HFF-Myc (cell line): Measurements from ENCODE around the gene NUP205.
A peak's percentile ranks its signal among the peaks of the same experiment; 100 is the strongest.

Experiments used
- DNase-seq: peaks from one replicate; pipeline ENCODE4 v3.0.0-alpha.2; 2011; ENCODE audit warnings: low read depth; ENCODE audit errors: extremely low read depth
- H3K4me3 ChIP-seq: replicated peaks from 2 replicates; pipeline ENCODE4 v1.5.1; 2011; ENCODE audit warnings: low read depth, mild to moderate bottlenecking, control low read depth, low read length
- CTCF ChIP-seq: IDR thresholded peaks from 2 replicates; pipeline ENCODE4 v1.5.1; 2012; ENCODE audit warnings: mild to moderate bottlenecking, low read depth, low read length, control low read depth; ENCODE audit errors: missing control alignments

The NUP205 gene

GRCh38 chr7:135650831-135651573 lies 93.3 kb downstream of the NUP205 start:
- TF ChIP-seq CTCF = no peak
- no peak overlapping the region for H3K4me3 ChIP-seq
- DNase-seq = no peak

DNA sequence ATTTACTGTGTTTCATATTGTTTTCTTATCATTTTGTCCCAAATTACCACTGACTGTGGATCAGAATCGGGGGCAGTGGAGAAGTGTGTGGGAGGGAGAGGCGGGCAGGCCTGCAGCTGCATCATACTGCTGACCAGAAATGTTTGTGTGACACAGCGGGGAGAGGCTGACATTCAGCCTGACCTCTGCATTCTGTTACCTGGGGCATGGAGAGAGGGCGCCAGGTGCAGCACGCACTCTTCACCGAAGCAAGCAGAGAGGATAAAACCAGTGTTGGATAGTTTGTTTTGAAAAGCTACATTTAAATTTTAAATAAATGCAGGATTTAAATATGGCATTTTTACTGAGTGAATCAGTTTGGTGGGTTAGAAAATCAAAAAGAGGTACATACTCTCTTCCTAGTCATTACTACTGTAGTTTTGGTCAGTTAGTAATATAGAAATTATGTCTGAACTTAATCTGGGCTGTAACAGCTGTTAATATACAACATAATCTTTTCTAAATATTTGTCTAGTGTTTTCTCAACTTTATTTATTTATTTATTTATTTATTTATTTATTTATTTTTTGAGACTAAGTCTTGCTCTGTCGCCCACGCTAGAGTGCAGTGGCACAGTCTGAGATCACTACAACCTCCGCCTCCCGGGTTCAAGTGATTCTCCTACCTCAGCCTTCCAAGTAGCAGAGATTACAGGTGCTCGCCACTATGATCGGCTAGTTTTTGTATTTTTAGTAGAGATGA lies 95.8 kb downstream of the NUP205 start:
- no peak for DNase-seq
- TF ChIP-seq CTCF = no peak
- H3K4me3 ChIP-seq = no peak overlapping the region

- no peak overlapping the region for H3K4me3 ChIP-seq
- TF ChIP-seq CTCF = no peak
- DNase-seq = no peak
Measured at GRCh38 chr7:135658564-135658963, 100.8 kb downstream of the NUP205 start.

DNA sequence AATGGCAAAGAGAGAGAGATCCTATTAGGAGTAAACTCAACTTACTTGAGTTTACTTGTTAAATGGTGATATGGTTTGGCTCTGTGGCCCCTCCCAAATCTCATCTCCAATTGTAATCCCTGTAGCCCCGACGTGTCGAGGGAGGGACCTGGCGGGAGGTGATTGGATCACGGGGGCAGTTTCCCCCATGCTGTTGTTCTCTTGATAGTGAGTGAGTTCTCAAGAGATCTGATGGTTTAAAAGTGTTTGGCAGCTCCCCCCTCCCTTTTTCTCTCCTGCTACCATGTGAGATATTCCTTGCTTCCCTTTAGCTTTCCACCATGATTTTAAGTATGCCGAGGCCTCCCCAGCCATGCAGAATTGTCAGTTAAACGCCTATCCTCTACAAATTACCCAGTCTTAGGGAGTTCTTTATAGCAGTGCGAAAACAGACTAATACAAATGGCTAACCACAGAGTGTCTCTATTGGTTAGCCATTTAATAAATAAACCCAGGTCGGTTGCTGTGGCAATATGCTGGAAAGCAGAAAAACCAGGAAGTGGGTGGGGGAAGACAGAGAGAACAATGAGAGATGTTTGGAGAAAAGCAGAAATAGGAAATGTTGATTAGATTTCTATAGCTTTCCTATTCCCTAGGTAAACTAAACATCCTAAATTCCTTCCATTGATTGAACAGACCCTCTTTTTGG lies 101.6 kb downstream of the NUP205 start:
- no peak overlapping the region for H3K4me3 ChIP-seq
- DNase-seq = no peak
- TF ChIP-seq CTCF = no peak

GRCh38 chr7:135661311-135662122 lies 103.8 kb downstream of the NUP205 start:
- TF ChIP-seq CTCF = no peak
- no peak for DNase-seq
- H3K4me3 ChIP-seq = peak overlapping the region; percentile 69

DNA sequence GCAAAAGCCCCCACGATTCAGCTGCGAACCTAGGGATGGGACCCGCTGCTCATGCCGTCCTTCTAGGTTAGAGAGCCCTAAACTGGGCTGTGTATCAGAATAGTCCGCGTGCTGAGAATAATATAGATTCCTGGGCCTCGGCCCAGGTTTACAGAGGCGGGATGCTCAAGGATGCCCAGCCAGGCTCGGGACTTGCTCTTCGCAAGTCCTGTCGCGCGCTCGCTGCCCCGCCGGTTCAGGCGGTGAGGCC lies 104.3 kb downstream of the NUP205 start:
- H3K4me3 ChIP-seq = peak overlapping the region; percentile 69
- no peak for TF ChIP-seq CTCF
- no peak for DNase-seq
